MCF 10A (cell line): ENCODE results near the gene OXSR1. TPM values are rescaled to one million over a fixed set of nuclear protein-coding genes. Genes with fewer than 3 reads are reported as not detected.
A peak's percentile ranks its signal among the peaks of the same experiment; 100 is the strongest.

Experiments used
- BruUV-seq: library from RNA; stranded (reverse); fragments of 400-500 nt; replicated peaks from 2 replicates; lab custom pipeline; 2021; lab: Mats Ljungman, UMichigan
- CTCF ChIA-PET: fragments of 300-600 bp; sonication (Branson Sonifier 250); formaldehyde crosslinking; extraction: SDS; loops from one replicate; lab custom pipeline; 2021; ENCODE audit warnings: antibody characterized with exemption, inconsistent platforms; lab: Yijun Ruan, JAX
- POLR2A ChIA-PET: fragments of 300-600, 350-650 bp; sonication (Branson Sonifier 250); formaldehyde crosslinking; extraction: SDS; loops from one replicate; lab custom pipeline; 2020; ENCODE audit warnings: antibody characterized with exemption, inconsistent platforms; lab: Yijun Ruan, JAX
- DNase-seq: peaks from one replicate; pipeline ENCODE4 v3.0.0-alpha.2; 2018; ENCODE audit not compliant: unreplicated experiment
- H3K27ac Mint-ChIP-seq: one replicate; pipeline ENCODE4 v1.8.0; 2022; ENCODE audit warnings: mild to moderate bottlenecking, low read depth, mixed read lengths; ENCODE audit not compliant: unreplicated experiment
- H3K27me3 Mint-ChIP-seq: one replicate; pipeline ENCODE4 v1.8.0; 2022; ENCODE audit warnings: mixed read lengths; ENCODE audit not compliant: insufficient read depth, unreplicated experiment
- H3K36me3 Mint-ChIP-seq: one replicate; pipeline ENCODE4 v1.8.0; 2022; ENCODE audit warnings: mild to moderate bottlenecking, moderate library complexity, mixed read lengths; ENCODE audit not compliant: insufficient read depth, unreplicated experiment
- H3K4me1 Mint-ChIP-seq: one replicate; pipeline ENCODE4 v1.8.0; 2022; ENCODE audit warnings: mixed read lengths; ENCODE audit not compliant: insufficient read depth, unreplicated experiment
- H3K4me3 Mint-ChIP-seq: one replicate; pipeline ENCODE4 v1.8.0; 2022; ENCODE audit warnings: mild to moderate bottlenecking, moderate library complexity, mixed read lengths; ENCODE audit not compliant: unreplicated experiment
- H3K9me3 Mint-ChIP-seq: one replicate; pipeline ENCODE4 v1.8.0; 2022; ENCODE audit warnings: mixed read lengths; ENCODE audit not compliant: unreplicated experiment
- intact Hi-C: fragments of 100-400 bp; cut with micrococcal nuclease; formaldehyde crosslinking; loops from 2 replicates; pipeline ENCODE4 v1.14.1; 2022
- total RNA-seq: library from RNA; stranded (reverse); gene quantifications from 2 replicates; pipeline ENCODE4 v1.2.3, GENCODE V29; 2022
- TF ChIP-seq, protein P1 (sequence below): fragments of 200-600 bp; IDR thresholded peaks from one replicate; pipeline ENCODE4 v1.8.0; 2022; ENCODE audit warnings: antibody characterized with exemption, mild to moderate bottlenecking; ENCODE audit not compliant: unreplicated experiment

OXSR1 gene
- total RNA-seq, 1 experiment from 2014 or later, result 75.5 TPM

DNA sequence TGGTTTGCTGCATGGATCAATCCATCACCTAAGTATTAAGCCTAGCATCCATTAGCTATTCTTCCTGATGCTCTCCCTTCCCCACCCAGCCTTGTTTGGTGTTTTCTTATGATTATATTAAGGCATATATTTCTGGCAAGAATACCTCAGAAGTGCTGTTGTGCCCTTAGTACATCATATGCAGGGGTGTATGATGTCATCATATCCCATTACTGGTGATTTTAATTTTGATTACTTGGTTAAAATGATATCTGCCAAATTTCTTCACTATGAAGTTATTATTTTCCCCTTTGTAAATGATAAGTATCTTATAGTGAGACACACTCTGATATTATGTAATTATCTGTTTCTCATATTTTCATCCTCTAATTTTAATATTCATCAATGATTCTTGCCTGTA, 132.2 kb downstream of the OXSR1 start:
- H3K9me3 Mint-ChIP-seq, result no peaks in the 10 kb centered on the region
- no peak overlapping the region for H3K27ac Mint-ChIP-seq
- BruUV-seq, result no TSS peak
- intact Hi-C loops, result no loop called here
- no peak for DNase-seq
- no peaks in the 10 kb centered on the region for H3K4me1 Mint-ChIP-seq
- TF ChIP-seq, protein P1, sequence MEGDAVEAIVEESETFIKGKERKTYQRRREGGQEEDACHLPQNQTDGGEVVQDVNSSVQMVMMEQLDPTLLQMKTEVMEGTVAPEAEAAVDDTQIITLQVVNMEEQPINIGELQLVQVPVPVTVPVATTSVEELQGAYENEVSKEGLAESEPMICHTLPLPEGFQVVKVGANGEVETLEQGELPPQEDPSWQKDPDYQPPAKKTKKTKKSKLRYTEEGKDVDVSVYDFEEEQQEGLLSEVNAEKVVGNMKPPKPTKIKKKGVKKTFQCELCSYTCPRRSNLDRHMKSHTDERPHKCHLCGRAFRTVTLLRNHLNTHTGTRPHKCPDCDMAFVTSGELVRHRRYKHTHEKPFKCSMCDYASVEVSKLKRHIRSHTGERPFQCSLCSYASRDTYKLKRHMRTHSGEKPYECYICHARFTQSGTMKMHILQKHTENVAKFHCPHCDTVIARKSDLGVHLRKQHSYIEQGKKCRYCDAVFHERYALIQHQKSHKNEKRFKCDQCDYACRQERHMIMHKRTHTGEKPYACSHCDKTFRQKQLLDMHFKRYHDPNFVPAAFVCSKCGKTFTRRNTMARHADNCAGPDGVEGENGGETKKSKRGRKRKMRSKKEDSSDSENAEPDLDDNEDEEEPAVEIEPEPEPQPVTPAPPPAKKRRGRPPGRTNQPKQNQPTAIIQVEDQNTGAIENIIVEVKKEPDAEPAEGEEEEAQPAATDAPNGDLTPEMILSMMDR, result no peak
- CTCF ChIA-PET, result interaction anchor here (0.6 to 3.1 kb wide), 19 partner anchors 8 to 702 kb away, joined by 3 to 21 read pairs (median 4); partner anchors contain the start of gene OXSR1
- H3K27me3 Mint-ChIP-seq, result no peaks in the 10 kb centered on the region
- H3K4me3 Mint-ChIP-seq, result no peak overlapping the region
- POLR2A ChIA-PET, result interaction anchor here (0.6 kb wide), 1 partner anchor 104 kb away, joined by 4 read pairs; no protein-coding TSS in a partner anchor
- H3K36me3 Mint-ChIP-seq, result no peaks in the 10 kb centered on the region

DNA sequence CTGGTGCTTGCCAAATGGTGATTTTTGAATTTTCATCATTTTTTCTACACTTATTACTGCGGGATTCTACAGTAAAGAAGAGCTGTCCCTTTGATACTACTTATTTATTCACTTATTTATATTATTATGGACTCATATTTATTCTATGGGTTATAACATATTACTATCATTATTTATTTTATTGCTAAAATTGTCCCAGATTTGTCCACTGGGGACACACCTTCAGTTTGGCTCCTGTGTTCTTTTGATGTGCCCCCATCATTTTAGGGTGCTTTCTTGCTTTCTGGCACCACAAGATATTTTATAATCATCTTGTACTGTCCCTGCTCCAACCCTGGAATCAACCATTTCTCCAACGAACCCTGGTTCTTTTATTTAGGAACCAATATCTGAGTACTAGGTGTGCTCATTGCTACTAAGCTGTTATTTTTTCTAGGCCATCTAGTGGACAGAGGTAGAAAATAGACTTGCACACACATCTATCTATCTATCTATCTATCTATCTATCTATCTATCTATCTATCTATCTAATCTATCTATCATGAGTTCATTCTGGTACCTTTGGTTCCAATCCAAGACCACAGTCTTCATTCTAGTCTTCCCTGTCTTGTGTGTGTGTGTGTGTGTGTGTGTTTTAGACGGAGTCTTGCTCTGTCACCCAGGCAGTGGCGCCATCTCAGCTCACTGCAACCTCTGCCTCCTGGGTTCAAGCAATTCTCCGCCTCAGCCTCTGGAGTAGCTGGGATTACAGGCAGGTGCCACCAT, 132.8 kb downstream of the OXSR1 start:
- H3K27ac Mint-ChIP-seq, result no peak overlapping the region
- H3K4me3 Mint-ChIP-seq, result no peak overlapping the region
- TF ChIP-seq, protein P1, result peak; percentile 40
- CTCF ChIA-PET, result interaction anchor here (0.6 to 3.1 kb wide), 27 partner anchors 8 to 702 kb away, joined by 3 to 21 read pairs (median 4); partner anchors contain the start of gene OXSR1
- POLR2A ChIA-PET, result interaction anchor here (0.6 kb wide), 1 partner anchor 104 kb away, joined by 4 read pairs; no protein-coding TSS in a partner anchor
- intact Hi-C loops, result loop anchor here (1.0 kb wide), 2 partner anchors 167 to 180 kb away; no protein-coding TSS in a partner anchor
- H3K4me1 Mint-ChIP-seq, result no peaks in the 10 kb centered on the region
- BruUV-seq, result no TSS peak
- peak; percentile 23 for DNase-seq
- no peaks in the 10 kb centered on the region for H3K9me3 Mint-ChIP-seq
- no peaks in the 10 kb centered on the region for H3K36me3 Mint-ChIP-seq
- no peaks in the 10 kb centered on the region for H3K27me3 Mint-ChIP-seq

Other genes with a start within 250 kb of the OXSR1 start
- gene VILL, start 174.8 kb upstream of the OXSR1 start, total RNA-seq, result not detected in 2 replicates
- 1.8 and 3.1 TPM in 2 replicates for gene PLCD1, start 135.9 kb upstream of the OXSR1 start, total RNA-seq
- gene DLEC1, start 126.3 kb upstream of the OXSR1 start, total RNA-seq, result 1.3 TPM in 1 of 2 replicates, not detected in the other
- gene ACAA1, start 28.4 kb upstream of the OXSR1 start, total RNA-seq, result 36.6 and 46.7 TPM in 2 replicates
- gene MYD88, start 26.9 kb upstream of the OXSR1 start, total RNA-seq, result 19.7 and 21.2 TPM in 2 replicates
- gene SLC22A13, start 100.3 kb downstream of the OXSR1 start, total RNA-seq, result 1.7 and 1.9 TPM in 2 replicates
- 0.44 and 0.64 TPM in 2 replicates for gene SLC22A14, start 116.8 kb downstream of the OXSR1 start, total RNA-seq
- gene XYLB, start 181.2 kb downstream of the OXSR1 start, total RNA-seq, result 4.4 and 6.6 TPM in 2 replicates